ENCODE results near the gene TXNRD2. TPM values are rescaled to one million over a fixed set of nuclear protein-coding genes. Genes with fewer than 3 reads are reported as not detected.
"Not testable (repeated sequence)": the region's sequence is repeated elsewhere in the genome, so short reads cannot be mapped to it uniquely, and the experiment has no call there.

The TXNRD2 gene
- total RNA-seq, 1 donor from 2014 or later, result 50.4 TPM

DNA sequence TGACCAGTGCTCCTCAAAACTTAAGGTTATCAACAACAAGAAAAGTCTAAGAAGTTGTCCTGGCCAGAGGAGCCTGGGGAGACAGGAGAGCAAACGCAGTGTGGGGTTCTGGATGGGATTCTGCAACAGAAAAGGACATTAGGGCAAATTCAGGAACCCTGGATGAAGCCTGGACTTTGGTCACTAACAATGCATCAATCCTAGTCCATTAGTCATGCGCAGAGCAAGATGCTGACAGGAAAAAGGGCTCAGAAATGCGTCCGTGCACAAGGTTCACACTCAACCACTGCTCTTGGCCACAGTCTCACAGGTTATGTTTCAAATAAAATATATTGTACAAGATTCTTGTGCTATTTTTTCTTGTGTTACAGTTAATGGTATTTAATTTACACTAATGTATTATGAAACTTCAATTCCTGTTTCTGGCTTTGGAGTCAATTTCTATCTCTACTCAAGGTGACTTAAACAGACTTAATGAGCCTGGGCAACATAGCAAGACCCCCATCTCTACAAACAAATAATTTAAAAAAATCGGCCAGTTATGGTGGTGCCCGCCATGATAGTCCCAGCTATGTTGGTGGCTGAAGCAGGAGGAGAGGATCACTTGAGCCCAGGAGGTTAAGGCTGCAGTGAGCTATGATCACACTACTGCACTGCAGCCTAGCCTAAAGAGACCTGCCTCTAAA, 100.5 kb downstream of the TXNRD2 start:
- Histone ChIP-seq H3K4me3 (ENCODE audit: low read depth, low read length) (no peak overlapping the region), H3K27me3 (ENCODE audit: control insufficient read depth, insufficient read depth, low read length) (no peaks in the 10 kb centered on the region), H3K36me3 (ENCODE audit: control insufficient read depth, insufficient read depth, low read length) (no peaks in the 10 kb centered on the region)
- DNase-seq (ENCODE audit: low read depth), result no peak
- TF ChIP-seq, protein P1, sequence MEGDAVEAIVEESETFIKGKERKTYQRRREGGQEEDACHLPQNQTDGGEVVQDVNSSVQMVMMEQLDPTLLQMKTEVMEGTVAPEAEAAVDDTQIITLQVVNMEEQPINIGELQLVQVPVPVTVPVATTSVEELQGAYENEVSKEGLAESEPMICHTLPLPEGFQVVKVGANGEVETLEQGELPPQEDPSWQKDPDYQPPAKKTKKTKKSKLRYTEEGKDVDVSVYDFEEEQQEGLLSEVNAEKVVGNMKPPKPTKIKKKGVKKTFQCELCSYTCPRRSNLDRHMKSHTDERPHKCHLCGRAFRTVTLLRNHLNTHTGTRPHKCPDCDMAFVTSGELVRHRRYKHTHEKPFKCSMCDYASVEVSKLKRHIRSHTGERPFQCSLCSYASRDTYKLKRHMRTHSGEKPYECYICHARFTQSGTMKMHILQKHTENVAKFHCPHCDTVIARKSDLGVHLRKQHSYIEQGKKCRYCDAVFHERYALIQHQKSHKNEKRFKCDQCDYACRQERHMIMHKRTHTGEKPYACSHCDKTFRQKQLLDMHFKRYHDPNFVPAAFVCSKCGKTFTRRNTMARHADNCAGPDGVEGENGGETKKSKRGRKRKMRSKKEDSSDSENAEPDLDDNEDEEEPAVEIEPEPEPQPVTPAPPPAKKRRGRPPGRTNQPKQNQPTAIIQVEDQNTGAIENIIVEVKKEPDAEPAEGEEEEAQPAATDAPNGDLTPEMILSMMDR (IDR thresholded peaks at IDR 0.05; ENCODE audit: insufficient read depth, low read length, poor library complexity, severe bottlenecking), result no peak

DNA sequence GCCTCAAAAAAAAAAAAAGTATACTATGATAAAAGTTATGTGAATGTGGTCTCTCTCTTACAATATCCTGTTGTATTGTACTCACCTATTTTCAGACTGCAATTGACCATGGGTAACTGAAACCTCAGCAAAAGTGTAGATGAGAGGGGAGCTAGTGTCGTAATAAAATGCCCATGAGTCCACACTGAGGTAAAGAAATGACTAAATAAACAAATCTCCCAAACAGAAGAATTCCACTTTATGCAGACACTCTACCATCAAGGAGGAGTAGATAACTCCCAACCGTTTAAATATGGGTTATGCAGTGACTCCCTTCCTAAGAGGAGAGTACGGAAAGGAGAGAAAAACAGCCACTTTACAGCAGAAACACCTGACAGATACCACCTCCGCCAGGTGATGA, 101.6 kb downstream of the TXNRD2 start:
- TF ChIP-seq, protein P1 (IDR thresholded peaks at IDR 0.05; ENCODE audit: insufficient read depth, low read length, poor library complexity, severe bottlenecking), result no peak
- H3K27me3 ChIP-seq (ENCODE audit: control insufficient read depth, insufficient read depth, low read length), result no peaks in the 10 kb centered on the region
- H3K36me3 ChIP-seq (ENCODE audit: control insufficient read depth, insufficient read depth, low read length), result no peaks in the 10 kb centered on the region
- H3K4me3 ChIP-seq (ENCODE audit: low read depth, low read length), result no peak overlapping the region
- DNase-seq (ENCODE audit: low read depth), result no peak

DNA sequence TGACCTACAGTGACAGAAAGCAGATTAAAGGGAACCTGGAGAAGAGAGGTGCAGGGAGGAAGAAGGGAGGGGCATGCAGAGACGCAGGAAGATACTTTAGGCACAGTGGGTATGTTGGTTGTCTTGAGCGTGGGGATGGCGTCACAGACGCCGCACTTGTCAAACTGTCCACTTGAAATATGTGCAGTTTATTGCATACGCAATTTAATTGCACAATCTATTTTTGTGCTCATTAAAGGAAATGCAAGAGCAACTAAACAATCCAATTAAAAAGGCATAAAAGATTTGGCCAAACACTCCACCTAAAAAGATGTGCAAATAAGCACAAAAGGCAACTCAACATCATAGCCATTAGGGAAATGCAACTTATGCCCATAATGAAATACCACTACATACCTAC, 103.7 kb downstream of the TXNRD2 start:
- TF ChIP-seq, protein P1 (IDR thresholded peaks at IDR 0.05; ENCODE audit: insufficient read depth, low read length, poor library complexity, severe bottlenecking), result no peak
- DNase-seq (ENCODE audit: low read depth), result no peak
- Histone ChIP-seq H3K36me3 (ENCODE audit: control insufficient read depth, insufficient read depth, low read length) (no peaks in the 10 kb centered on the region), H3K27me3 (ENCODE audit: control insufficient read depth, insufficient read depth, low read length) (no peaks in the 10 kb centered on the region), H3K4me3 (ENCODE audit: low read depth, low read length) (no peak overlapping the region)

DNA sequence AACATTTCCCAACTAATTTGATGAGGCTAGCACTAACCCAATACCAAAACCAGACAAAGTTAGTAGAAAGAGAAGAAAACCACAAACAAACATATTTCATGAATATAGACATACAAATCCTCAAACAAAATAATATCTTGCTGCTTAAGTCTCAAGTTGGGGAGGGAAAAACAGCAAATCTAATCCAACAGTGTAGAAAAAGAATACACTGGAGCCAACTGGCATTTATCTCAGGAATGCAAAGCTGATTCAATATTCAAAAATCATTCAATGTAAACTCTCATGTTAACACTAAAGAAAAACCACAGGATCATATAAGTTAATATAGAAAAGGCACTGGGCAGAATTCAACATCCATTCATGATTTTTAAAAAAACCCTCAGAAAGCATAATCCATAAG, 105.1 kb downstream of the TXNRD2 start:
- H3K27me3 ChIP-seq (ENCODE audit: control insufficient read depth, insufficient read depth, low read length), result no peaks in the 10 kb centered on the region
- H3K4me3 ChIP-seq (ENCODE audit: low read depth, low read length), result no peak overlapping the region
- TF ChIP-seq, protein P1 (IDR thresholded peaks at IDR 0.05; ENCODE audit: insufficient read depth, low read length, poor library complexity, severe bottlenecking), result no peak
- no peaks in the 10 kb centered on the region for H3K36me3 ChIP-seq (ENCODE audit: control insufficient read depth, insufficient read depth, low read length)
- no peak for DNase-seq (ENCODE audit: low read depth)

DNA sequence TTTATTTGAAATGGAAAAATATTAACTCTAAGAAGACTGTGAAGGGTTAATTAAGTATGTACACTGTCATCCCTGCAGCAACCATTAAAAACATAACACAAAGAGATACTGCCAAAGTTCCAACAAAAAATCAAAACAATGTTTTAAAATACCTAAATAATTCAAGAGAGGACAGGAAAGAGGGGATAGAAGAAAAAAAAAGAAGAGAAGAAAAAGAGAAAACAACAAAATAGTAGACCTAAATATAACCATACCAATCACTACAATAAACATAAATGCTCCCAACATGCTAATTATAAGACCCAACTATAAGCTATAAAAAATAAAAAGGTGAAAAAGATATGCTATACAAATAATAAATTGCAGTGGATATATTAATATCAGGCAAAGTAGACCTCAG, 107.0 kb downstream of the TXNRD2 start:
- no peak for DNase-seq (ENCODE audit: low read depth)
- Histone ChIP-seq H3K36me3 (ENCODE audit: control insufficient read depth, insufficient read depth, low read length) (no peaks in the 10 kb centered on the region), H3K27me3 (ENCODE audit: control insufficient read depth, insufficient read depth, low read length) (no peaks in the 10 kb centered on the region), H3K4me3 (ENCODE audit: low read depth, low read length) (no peak overlapping the region)
- TF ChIP-seq, protein P1 (IDR thresholded peaks at IDR 0.05; ENCODE audit: insufficient read depth, low read length, poor library complexity, severe bottlenecking), result no peak

DNA sequence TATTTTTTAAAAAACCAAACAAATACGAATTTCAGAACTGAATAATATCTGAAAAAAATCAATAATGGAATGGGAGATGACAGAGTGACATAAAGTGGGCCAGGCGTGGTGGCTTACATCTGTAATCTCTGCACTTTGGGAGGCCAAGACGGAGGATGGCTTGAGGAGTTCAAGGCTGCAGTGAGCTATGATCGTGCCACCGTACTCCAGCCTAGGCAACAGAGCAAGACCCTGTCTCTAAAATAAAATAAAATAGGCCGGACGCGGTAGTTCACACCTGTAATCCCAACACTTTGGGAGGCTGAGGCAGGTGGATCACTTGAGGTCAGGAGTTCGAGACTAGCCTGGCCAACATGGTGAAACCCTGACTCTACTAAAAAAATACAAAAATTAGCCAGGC, 108.3 kb downstream of the TXNRD2 start:
- not testable (repeated sequence) for H3K4me3 ChIP-seq (ENCODE audit: low read depth, low read length); H3K27me3 ChIP-seq (ENCODE audit: control insufficient read depth, insufficient read depth, low read length); H3K36me3 ChIP-seq (ENCODE audit: control insufficient read depth, insufficient read depth, low read length); DNase-seq (ENCODE audit: low read depth)
